ENCODE data around the gene SLC9A5.

DNA sequence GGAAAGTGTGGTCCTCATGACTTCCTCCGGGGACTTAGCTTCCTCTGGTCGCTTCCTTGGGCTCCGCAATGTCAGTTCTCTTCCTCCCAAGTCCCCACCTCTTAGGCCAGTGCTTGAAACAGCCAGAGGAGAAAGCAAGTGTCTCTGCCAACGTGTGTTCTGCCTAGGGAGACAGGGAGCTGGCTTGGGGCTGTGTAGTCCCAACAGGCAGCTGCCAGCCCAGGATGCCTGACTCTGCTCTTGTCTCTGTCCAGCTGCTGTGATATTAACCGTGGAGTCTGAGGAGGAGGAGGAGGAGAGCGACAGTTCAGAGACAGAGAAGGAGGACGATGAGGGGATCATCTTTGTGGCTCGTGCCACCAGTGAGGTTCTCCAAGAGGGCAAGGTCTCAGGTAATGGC lies 17.1 kb downstream of the SLC9A5 start:
- TF ChIP-seq, protein P1, sequence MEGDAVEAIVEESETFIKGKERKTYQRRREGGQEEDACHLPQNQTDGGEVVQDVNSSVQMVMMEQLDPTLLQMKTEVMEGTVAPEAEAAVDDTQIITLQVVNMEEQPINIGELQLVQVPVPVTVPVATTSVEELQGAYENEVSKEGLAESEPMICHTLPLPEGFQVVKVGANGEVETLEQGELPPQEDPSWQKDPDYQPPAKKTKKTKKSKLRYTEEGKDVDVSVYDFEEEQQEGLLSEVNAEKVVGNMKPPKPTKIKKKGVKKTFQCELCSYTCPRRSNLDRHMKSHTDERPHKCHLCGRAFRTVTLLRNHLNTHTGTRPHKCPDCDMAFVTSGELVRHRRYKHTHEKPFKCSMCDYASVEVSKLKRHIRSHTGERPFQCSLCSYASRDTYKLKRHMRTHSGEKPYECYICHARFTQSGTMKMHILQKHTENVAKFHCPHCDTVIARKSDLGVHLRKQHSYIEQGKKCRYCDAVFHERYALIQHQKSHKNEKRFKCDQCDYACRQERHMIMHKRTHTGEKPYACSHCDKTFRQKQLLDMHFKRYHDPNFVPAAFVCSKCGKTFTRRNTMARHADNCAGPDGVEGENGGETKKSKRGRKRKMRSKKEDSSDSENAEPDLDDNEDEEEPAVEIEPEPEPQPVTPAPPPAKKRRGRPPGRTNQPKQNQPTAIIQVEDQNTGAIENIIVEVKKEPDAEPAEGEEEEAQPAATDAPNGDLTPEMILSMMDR (conservative IDR thresholded peaks at IDR 0.05; ENCODE audit: low read depth in 2 of 2) = no peak
- TF ChIP-seq, protein P2, sequence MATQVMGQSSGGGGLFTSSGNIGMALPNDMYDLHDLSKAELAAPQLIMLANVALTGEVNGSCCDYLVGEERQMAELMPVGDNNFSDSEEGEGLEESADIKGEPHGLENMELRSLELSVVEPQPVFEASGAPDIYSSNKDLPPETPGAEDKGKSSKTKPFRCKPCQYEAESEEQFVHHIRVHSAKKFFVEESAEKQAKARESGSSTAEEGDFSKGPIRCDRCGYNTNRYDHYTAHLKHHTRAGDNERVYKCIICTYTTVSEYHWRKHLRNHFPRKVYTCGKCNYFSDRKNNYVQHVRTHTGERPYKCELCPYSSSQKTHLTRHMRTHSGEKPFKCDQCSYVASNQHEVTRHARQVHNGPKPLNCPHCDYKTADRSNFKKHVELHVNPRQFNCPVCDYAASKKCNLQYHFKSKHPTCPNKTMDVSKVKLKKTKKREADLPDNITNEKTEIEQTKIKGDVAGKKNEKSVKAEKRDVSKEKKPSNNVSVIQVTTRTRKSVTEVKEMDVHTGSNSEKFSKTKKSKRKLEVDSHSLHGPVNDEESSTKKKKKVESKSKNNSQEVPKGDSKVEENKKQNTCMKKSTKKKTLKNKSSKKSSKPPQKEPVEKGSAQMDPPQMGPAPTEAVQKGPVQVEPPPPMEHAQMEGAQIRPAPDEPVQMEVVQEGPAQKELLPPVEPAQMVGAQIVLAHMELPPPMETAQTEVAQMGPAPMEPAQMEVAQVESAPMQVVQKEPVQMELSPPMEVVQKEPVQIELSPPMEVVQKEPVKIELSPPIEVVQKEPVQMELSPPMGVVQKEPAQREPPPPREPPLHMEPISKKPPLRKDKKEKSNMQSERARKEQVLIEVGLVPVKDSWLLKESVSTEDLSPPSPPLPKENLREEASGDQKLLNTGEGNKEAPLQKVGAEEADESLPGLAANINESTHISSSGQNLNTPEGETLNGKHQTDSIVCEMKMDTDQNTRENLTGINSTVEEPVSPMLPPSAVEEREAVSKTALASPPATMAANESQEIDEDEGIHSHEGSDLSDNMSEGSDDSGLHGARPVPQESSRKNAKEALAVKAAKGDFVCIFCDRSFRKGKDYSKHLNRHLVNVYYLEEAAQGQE (IDR thresholded peaks at IDR 0.05; ENCODE audit: unreplicated experiment) = no peak
- TF ChIP-seq EZH2 (IDR thresholded peaks at IDR 0.05; ENCODE audit: low read depth, unreplicated experiment) (no peak), POLR2AphosphoS5 (IDR thresholded peaks at IDR 0.05; ENCODE audit: low read depth) (no peak), CREB1 (CRISPR knock-in tag; IDR thresholded peaks at IDR 0.05; ENCODE audit: low read depth) (no peak)
